Measurements from ENCODE around the gene LSM5. TPM values are rescaled to one million over a fixed set of nuclear protein-coding genes. Genes with fewer than 3 reads are reported as not detected.

LSM5 gene
- total RNA-seq, 1 donor from 2014 or later = 168 TPM

- Mint-ChIP-seq H3K27me3 (ENCODE audit: insufficient read depth, low read depth) (no peaks in the 10 kb centered on the region), H3K36me3 (peaks cover 9% of the 10 kb centered on the region), H3K27ac (no peak overlapping the region), H3K4me3 (no peak overlapping the region), H3K9me3 (peaks cover 5% of the 10 kb centered on the region), H3K4me1 (no peaks in the 10 kb centered on the region)
- no peaks in the 10 kb centered on the region for H3K4me1 ChIP-seq
- H3K9ac ChIP-seq = no peak overlapping the region
- no peak overlapping the region for H3K27ac ChIP-seq
- H2AFZ ChIP-seq (replicated peaks) = no peak overlapping the region
- no peak for DNase-seq (ENCODE audit: low spot score)
- no peaks in the 10 kb centered on the region for H4K20me1 ChIP-seq (ENCODE audit: low read depth)
- H3K79me2 ChIP-seq (ENCODE audit: low read depth) = peaks cover 33% of the 10 kb centered on the region
- no peak overlapping the region for H3K4me2 ChIP-seq
- H3K27me3 ChIP-seq = no peaks in the 10 kb centered on the region
- TF ChIP-seq CTCF (IDR thresholded peaks at IDR 0.05) (no peak), EZH2 (IDR thresholded peaks at IDR 0.05) (no peak), EZH2phosphoT487 (IDR thresholded peaks at IDR 0.05) (no peak)
- H3K4me3 ChIP-seq = no peak overlapping the region
- no peaks in the 10 kb centered on the region for H3K36me3 ChIP-seq
- H3F3A ChIP-seq (ENCODE audit: low read depth) = no peaks in the 10 kb centered on the region
- no peaks in the 10 kb centered on the region for H3K9me3 ChIP-seq (ENCODE audit: low read depth)
Measured at GRCh38 chr7:32536585-32536984, 46.4 kb upstream of the LSM5 start.

DNA sequence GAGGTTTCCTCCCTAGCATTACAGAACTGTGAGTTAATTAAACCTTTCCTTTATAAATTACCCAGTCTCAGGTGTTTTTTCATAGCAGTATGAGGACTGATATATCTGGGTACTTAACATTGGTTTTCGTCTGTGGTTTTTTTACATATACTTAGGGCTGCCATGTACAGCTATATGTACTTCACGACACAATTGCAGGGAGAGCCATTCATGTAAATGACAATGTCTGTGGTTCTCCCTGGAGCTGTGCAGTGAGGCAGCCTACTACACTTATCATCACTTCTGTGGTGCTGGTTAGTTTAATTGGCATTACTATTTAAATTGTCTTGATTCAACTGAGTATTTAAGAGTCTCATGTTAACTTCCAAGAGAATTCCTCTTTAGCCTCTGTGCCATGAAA lies 45.8 kb upstream of the LSM5 start:
- no peaks in the 10 kb centered on the region for H4K20me1 ChIP-seq (ENCODE audit: low read depth)
- H3K27me3 Mint-ChIP-seq (ENCODE audit: insufficient read depth, low read depth) = no peaks in the 10 kb centered on the region
- no peak overlapping the region for H3K4me3 ChIP-seq
- TF ChIP-seq CTCF (IDR thresholded peaks at IDR 0.05) = no peak
- TF ChIP-seq EZH2 (IDR thresholded peaks at IDR 0.05) = no peak
- no peak for TF ChIP-seq EZH2phosphoT487 (IDR thresholded peaks at IDR 0.05)
- H3K4me1 ChIP-seq = no peaks in the 10 kb centered on the region
- DNase-seq (ENCODE audit: low spot score) = no peak
- no peaks in the 10 kb centered on the region for H3K4me1 Mint-ChIP-seq
- H3K4me2 ChIP-seq = no peak overlapping the region
- H2AFZ ChIP-seq (replicated peaks) = no peak overlapping the region
- H3K9me3 Mint-ChIP-seq = peaks cover 5% of the 10 kb centered on the region
- H3K27ac Mint-ChIP-seq = no peak overlapping the region
- peaks cover 33% of the 10 kb centered on the region for H3K79me2 ChIP-seq (ENCODE audit: low read depth)
- no peaks in the 10 kb centered on the region for H3K36me3 ChIP-seq
- no peak overlapping the region for H3K4me3 Mint-ChIP-seq
- H3K9ac ChIP-seq = no peak overlapping the region
- peaks cover 9% of the 10 kb centered on the region for H3K36me3 Mint-ChIP-seq
- no peak overlapping the region for H3K27ac ChIP-seq
- no peaks in the 10 kb centered on the region for H3F3A ChIP-seq (ENCODE audit: low read depth)
- H3K9me3 ChIP-seq (ENCODE audit: low read depth) = no peaks in the 10 kb centered on the region
- no peaks in the 10 kb centered on the region for H3K27me3 ChIP-seq

DNA sequence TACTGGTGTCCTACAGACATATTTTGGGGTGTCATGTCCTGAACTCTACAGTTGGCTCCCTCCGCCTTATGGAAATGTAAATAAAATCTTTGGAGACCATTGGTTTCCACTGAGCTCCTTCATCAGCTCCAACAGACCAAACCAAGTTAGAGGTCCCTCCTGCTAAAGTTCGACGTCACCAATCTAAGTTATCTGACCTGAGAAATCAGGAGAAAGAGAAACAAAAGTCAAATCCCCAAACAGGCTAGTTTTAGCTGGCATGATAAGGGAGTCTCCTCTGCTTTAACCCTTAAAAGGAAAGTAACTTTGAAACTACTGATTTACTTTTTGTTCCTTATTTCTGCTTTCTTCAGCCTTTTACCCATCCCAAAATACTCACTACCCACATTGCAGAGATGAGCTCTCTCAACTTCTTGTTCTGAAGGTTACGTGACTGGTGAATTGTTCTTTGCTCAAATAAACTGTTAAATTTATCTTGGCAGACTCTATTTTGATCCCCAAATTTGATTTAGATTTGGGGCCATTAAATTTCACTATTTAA lies 45.1 kb upstream of the LSM5 start:
- Histone ChIP-seq H3K27me3 (no peaks in the 10 kb centered on the region), H4K20me1 (ENCODE audit: low read depth) (no peaks in the 10 kb centered on the region), H3K9me3 (ENCODE audit: low read depth) (no peaks in the 10 kb centered on the region), H3F3A (ENCODE audit: low read depth) (no peaks in the 10 kb centered on the region), H3K4me1 (no peaks in the 10 kb centered on the region), H2AFZ (replicated peaks) (no peak overlapping the region), H3K36me3 (no peaks in the 10 kb centered on the region), H3K4me3 (no peak overlapping the region), H3K27ac (no peak overlapping the region), H3K79me2 (ENCODE audit: low read depth) (peaks cover 33% of the 10 kb centered on the region), H3K9ac (no peak overlapping the region), H3K4me2 (no peak overlapping the region)
- peaks cover 4% of the 10 kb centered on the region for H3K9me3 Mint-ChIP-seq
- peaks cover 9% of the 10 kb centered on the region for H3K36me3 Mint-ChIP-seq
- no peak overlapping the region for H3K4me3 Mint-ChIP-seq
- H3K4me1 Mint-ChIP-seq = no peaks in the 10 kb centered on the region
- TF ChIP-seq EZH2phosphoT487 (IDR thresholded peaks at IDR 0.05) (no peak), CTCF (IDR thresholded peaks at IDR 0.05) (no peak), EZH2 (IDR thresholded peaks at IDR 0.05) (no peak)
- no peaks in the 10 kb centered on the region for H3K27me3 Mint-ChIP-seq (ENCODE audit: insufficient read depth, low read depth)
- DNase-seq (ENCODE audit: low spot score) = no peak
- no peak overlapping the region for H3K27ac Mint-ChIP-seq
